IMR-90 (cell line): Measurements from ENCODE around the gene GABBR1. TPM values are rescaled to one million over a fixed set of nuclear protein-coding genes. Genes with fewer than 3 reads are reported as not detected.

Source experiments
- ATAC-seq: fragments of 200-7000 bp; cut with Tn5 transposase; 2 replicates; pipeline ENCODE4 v1.9.1; 2020; ENCODE audit warnings: low read depth, mild to moderate bottlenecking, moderate library complexity
- BruUV-seq: library from RNA; stranded (reverse); fragments of 400-500 nt; replicated peaks from 2 replicates; lab custom pipeline; 2021; lab: Mats Ljungman, UMichigan
- CTCF ChIA-PET: fragments of 300-600 bp; formaldehyde crosslinking; extraction: SDS; loops from one replicate; lab custom pipeline; 2021; ENCODE audit warnings: antibody characterized with exemption; lab: Yijun Ruan, JAX
- POLR2A ChIA-PET: fragments of 300-600 bp; sonication (Branson Sonifier 250); formaldehyde crosslinking; loops from one replicate; lab custom pipeline; 2022; ENCODE audit warnings: antibody characterized with exemption; ENCODE audit not compliant: unreplicated experiment; lab: Charles Lee
- DNase-seq: peaks from one replicate; pipeline ENCODE4 v3.0.0; 2013
- H2AFZ ChIP-seq: replicated peaks from 2 replicates; pipeline ENCODE3; 2013; ENCODE audit warnings: low read length, mild to moderate bottlenecking; ENCODE audit not compliant: poor library complexity
- H2AK5ac ChIP-seq: 2 replicates; pipeline ENCODE4 v1.6.1; 2013; ENCODE audit warnings: low read depth, low read length, inconsistent platforms
- H2AK9ac ChIP-seq: replicated peaks from 2 replicates; pipeline ENCODE3; 2013; ENCODE audit warnings: mild to moderate bottlenecking, low read depth, low read length, moderate library complexity; ENCODE audit not compliant: poor library complexity
- H2BK120ac ChIP-seq: 2 replicates; pipeline ENCODE4 v1.6.1; 2013; ENCODE audit warnings: low read depth, low read length, inconsistent platforms
- H2BK15ac ChIP-seq: 3 replicates; pipeline ENCODE4 v1.6.1; 2013; ENCODE audit warnings: low read depth, low read length, inconsistent platforms
- H2BK20ac ChIP-seq: 2 replicates; pipeline ENCODE4 v1.6.1; 2013; ENCODE audit warnings: low read depth, mild to moderate bottlenecking, inconsistent platforms, low read length, moderate library complexity
- H2BK5ac ChIP-seq: 2 replicates; pipeline ENCODE4 v1.6.1; 2013; ENCODE audit warnings: mild to moderate bottlenecking, low read depth, low read length, inconsistent platforms; ENCODE audit not compliant: poor library complexity, severe bottlenecking
- H3K14ac ChIP-seq: replicated peaks from 2 replicates; pipeline ENCODE4 v1.6.1; 2013; ENCODE audit warnings: low read depth, low read length, inconsistent platforms
- H3K18ac ChIP-seq: 2 replicates; pipeline ENCODE4 v1.6.1; 2013; ENCODE audit warnings: low read depth, low read length, control low read depth
- H3K23ac ChIP-seq: 2 replicates; pipeline ENCODE4 v1.6.1; 2013; ENCODE audit warnings: low read depth, low read length, inconsistent platforms
- H3K27ac ChIP-seq: 2 replicates; pipeline ENCODE4 v1.5.1; 2013; ENCODE audit warnings: mild to moderate bottlenecking, control low read depth, low read length; ENCODE audit not compliant: insufficient read depth
- H3K27me3 ChIP-seq: 2 replicates; pipeline ENCODE4 v1.6.1; 2013; ENCODE audit warnings: low read length; ENCODE audit not compliant: control insufficient read depth, insufficient read depth
- H3K36me3 ChIP-seq: 2 replicates; pipeline ENCODE4 v1.6.1; 2013; ENCODE audit warnings: low read length, mixed read lengths; ENCODE audit not compliant: control insufficient read depth, insufficient read depth
- H3K4ac ChIP-seq: 2 replicates; pipeline ENCODE4 v1.6.1; 2013; ENCODE audit warnings: low read depth, low read length, inconsistent platforms
- H3K4me1 ChIP-seq: 2 replicates; pipeline ENCODE4 v1.6.1; 2013; ENCODE audit warnings: low read length, mixed read lengths; ENCODE audit not compliant: control insufficient read depth, insufficient read depth
- H3K4me2 ChIP-seq: 2 replicates; pipeline ENCODE4 v1.6.1; 2013; ENCODE audit warnings: low read depth, mild to moderate bottlenecking, control low read depth, low read length, moderate library complexity
- H3K4me3 ChIP-seq: 2 replicates; pipeline ENCODE4 v1.5.1; 2013; ENCODE audit warnings: low read depth, mild to moderate bottlenecking, control low read depth, low read length, moderate library complexity; ENCODE audit not compliant: insufficient read depth
- H3K56ac ChIP-seq: 2 replicates; pipeline ENCODE4 v1.6.1; 2013; ENCODE audit warnings: low read length, inconsistent platforms; ENCODE audit not compliant: insufficient read depth; ENCODE audit errors: extremely low read depth
- H3K79me1 ChIP-seq, 2 experiments: 2 replicates each; pipeline ENCODE4 v1.6.1; 2013; ENCODE audit warnings: low read length in 2 of 2, inconsistent platforms in 1 of 2, low read depth in 1 of 2
- H3K9ac ChIP-seq: 2 replicates; pipeline ENCODE4 v1.6.1; 2013; ENCODE audit warnings: low read depth, low read length, control low read depth
- H3K9me1 ChIP-seq: 2 replicates; pipeline ENCODE4 v1.6.1; 2013; ENCODE audit warnings: low read length, inconsistent platforms; ENCODE audit not compliant: insufficient read depth
- H3K9me3 ChIP-seq: 2 replicates; pipeline ENCODE4 v1.6.1; 2013; ENCODE audit warnings: low read length; ENCODE audit not compliant: control insufficient read depth, insufficient read depth
- H4K20me1 ChIP-seq: 2 replicates; pipeline ENCODE4 v1.6.1; 2013; ENCODE audit warnings: low read length, inconsistent platforms; ENCODE audit not compliant: insufficient read depth
- H4K5ac ChIP-seq: 2 replicates; pipeline ENCODE4 v1.6.1; 2013; ENCODE audit warnings: mild to moderate bottlenecking, low read depth, low read length, control low read depth
- H4K8ac ChIP-seq, 2 experiments: 2 replicates each; pipeline ENCODE4 v1.6.1; 2013; ENCODE audit warnings: low read depth in 2 of 2, low read length in 2 of 2, control low read depth in 1 of 2, inconsistent platforms in 1 of 2
- H4K91ac ChIP-seq: 2 replicates; pipeline ENCODE4 v1.6.1; 2013; ENCODE audit warnings: low read depth, low read length, inconsistent platforms; ENCODE audit not compliant: insufficient read depth
- CEBPB ChIP-seq: IDR thresholded peaks from 2 replicates; pipeline ENCODE4 v1.6.1; 2012; ENCODE audit warnings: low read depth, low read length, improper control_type of control experiment
- CTCF ChIP-seq: conservative IDR thresholded peaks from 2 replicates; pipeline ENCODE4 v1.5.1; 2012; ENCODE audit warnings: mild to moderate bottlenecking, low read depth, low read length, improper control_type of control experiment
- FOS ChIP-seq: fragments of 150-350 bp; IDR thresholded peaks from 2 replicates; pipeline ENCODE4 v1.6.1; 2016; ENCODE audit warnings: low read depth, low read length
- MAFK ChIP-seq: IDR thresholded peaks from 2 replicates; pipeline ENCODE4 v1.6.1; 2012; ENCODE audit warnings: low read depth, low read length, improper control_type of control experiment
- RFX5 ChIP-seq: IDR thresholded peaks from 2 replicates; pipeline ENCODE4 v1.8.0; 2012; ENCODE audit warnings: low read depth, mild to moderate bottlenecking, low read length, moderate library complexity
- SMC3 ChIP-seq: fragments of 150-350 bp; IDR thresholded peaks from 2 replicates; pipeline ENCODE4 v1.6.1; 2016; ENCODE audit warnings: low read depth, mild to moderate bottlenecking, antibody characterized with exemption, low read length, moderate library complexity
- WGBS, 2 experiments: methylation state at CpG; one replicate each; pipeline versions ENCODE4 v1.1.5 to v1.1.7; 2013; ENCODE audit warnings: missing lambda C conversion rate in 2 of 2; ENCODE audit not compliant: insufficient read length in 1 of 2; ENCODE audit errors: extremely low coverage in 2 of 2; 5-methylcytosine and 5-hydroxymethylcytosine counted together
- dilution Hi-C: fragments of 300-500 bp; cut with HindIII; formaldehyde crosslinking; loops from one replicate; pipeline ENCODE4 v1.14.3; 2018; ENCODE audit warnings: low sequenced_read_pairs; ENCODE audit not compliant: unreplicated experiment
- in situ Hi-C: fragments of 300-500 bp; cut with MboI; formaldehyde crosslinking; loops from 3 replicates; pipeline ENCODE4 v1.14.3; 2019; ENCODE audit warnings: low sequenced_read_pairs, inconsistent platforms, mixed read lengths
- intact Hi-C: fragments of 100-400 bp; cut with micrococcal nuclease; formaldehyde crosslinking; loops from 2 replicates; pipeline ENCODE4 v1.10.0; 2022
- polyA plus RNA-seq, 3 experiments: library from polyadenylated mRNA; depleted of rRNA; stranded (reverse); fragments of >200 nt; gene quantifications; 2 replicates each; pipeline ENCODE4 v1.2.3, GENCODE V29; 2012; ENCODE audit warnings: low replicate concordance in 1 of 3
- total RNA-seq: library from RNA; depleted of rRNA; stranded (reverse); fragments of >200 nt; gene quantifications from 2 replicates; pipeline ENCODE4 v1.2.3, GENCODE V29; 2012

GABBR1 gene
- total and polyA plus RNA-seq, 2 of the 4 experiments (the other 2 are of a cell fraction): 5.9 to 31.5 TPM

- in situ Hi-C loops (no loop called here), dilution Hi-C loops (no loop called here), intact Hi-C loops (no loop called here)
- BruUV-seq: no TSS peak
- H3K4ac ChIP-seq: no peak overlapping the region
- no peak overlapping the region for H4K91ac ChIP-seq
- no peaks in the 10 kb centered on the region for H4K20me1 ChIP-seq
- no peak overlapping the region for H3K4me3 ChIP-seq
- H2AFZ ChIP-seq: no peak overlapping the region
- no peaks in the 10 kb centered on the region for H3K4me1 ChIP-seq
- H3K9me1 ChIP-seq: no peaks in the 10 kb centered on the region
- H3K27ac ChIP-seq: no peak overlapping the region
- no peak overlapping the region for H3K18ac ChIP-seq
- DNase-seq (no peak), ATAC-seq (no peak)
- 84% methylated on average over 8 of the region's 13 CpGs; no CpG with 5 or more reads in 1 of the 2 experiments for WGBS, 2 experiments
- H3K23ac ChIP-seq: no peak overlapping the region
- H3K9me3 ChIP-seq: no peaks in the 10 kb centered on the region
- no peak overlapping the region for H2BK120ac ChIP-seq
- H3K9ac ChIP-seq: no peak overlapping the region
- TF ChIP-seq CTCF: no peak
- TF ChIP-seq FOS: no peak
- TF ChIP-seq MAFK: no peak
- no peak for TF ChIP-seq CEBPB
- TF ChIP-seq SMC3: no peak
- no peak for TF ChIP-seq RFX5
- no peak overlapping the region for H3K4me2 ChIP-seq
- H3K27me3 ChIP-seq: no peaks in the 10 kb centered on the region
- H3K79me1 ChIP-seq: no peaks in the 10 kb centered on the region
- H2AK9ac ChIP-seq: no peak overlapping the region
- H2BK20ac ChIP-seq: no peak overlapping the region
- ChIA-PET CTCF (no interaction called here), POLR2A (no interaction called here)
- no peak overlapping the region for H2AK5ac ChIP-seq
- H4K5ac ChIP-seq: no peak overlapping the region
- H2BK5ac ChIP-seq: no peak overlapping the region
- H4K8ac ChIP-seq: no peak overlapping the region
- H3K36me3 ChIP-seq: no peaks in the 10 kb centered on the region
- H3K14ac ChIP-seq: no peak overlapping the region
- H2BK15ac ChIP-seq: no peak overlapping the region
- no peak overlapping the region for H3K56ac ChIP-seq
These were observed 47.0 kb upstream of the GABBR1 start for GRCh38 chr6:29679962-29680361.
